Measurements from ENCODE around the gene RAPGEF4.

RAPGEF4 gene

DNA sequence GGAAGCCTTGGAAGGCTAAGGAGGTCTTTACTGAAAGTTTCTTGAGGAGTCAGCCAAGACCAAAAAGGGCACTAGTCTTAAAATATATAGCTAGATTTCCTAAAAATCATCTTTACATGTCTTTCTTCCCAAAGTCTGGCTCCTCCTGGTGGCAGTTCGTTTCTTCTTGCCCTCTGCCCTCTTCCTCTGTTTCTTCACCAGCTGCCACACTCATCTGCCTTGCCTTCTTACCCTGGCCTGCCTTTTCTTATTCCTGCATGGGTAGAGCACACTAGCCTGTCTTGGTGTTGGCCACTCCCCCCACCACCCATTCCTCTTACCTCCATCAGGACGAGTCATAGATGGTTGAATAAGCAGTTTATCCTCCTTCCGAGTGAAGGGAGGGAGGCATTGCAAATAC lies 129.8 kb downstream of the RAPGEF4 start:
- no peak for TF ChIP-seq CTCF (IDR thresholded peaks at IDR 0.05; ENCODE audit: borderline replicate concordance, control extremely low read depth, extremely low read depth, insufficient read depth, missing control alignments)
- DNase-seq (ENCODE audit: low spot score), result no peak
- in situ Hi-C loops (cut with MboI; ENCODE audit: low sequenced_read_pairs, unreplicated experiment), result no loop called here

DNA sequence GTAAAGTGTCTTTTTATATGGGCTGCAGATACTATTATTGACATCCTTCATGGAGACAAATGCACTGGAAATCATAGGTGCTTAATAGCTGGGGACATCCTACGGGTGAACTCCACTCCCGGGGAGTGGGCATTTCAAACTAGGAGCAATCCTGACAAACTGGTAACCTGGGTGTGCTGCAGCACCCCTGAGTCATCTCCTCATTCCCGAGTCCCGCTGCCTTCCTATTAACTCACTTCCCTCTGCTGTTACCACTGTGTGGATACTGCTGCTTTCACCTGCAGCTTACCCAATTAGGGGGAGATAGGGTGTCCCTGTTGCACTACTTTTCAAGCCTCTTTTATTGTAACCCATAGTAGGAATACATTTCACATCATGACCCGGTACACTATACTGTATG lies 134.2 kb downstream of the RAPGEF4 start:
- in situ Hi-C loops (cut with MboI; ENCODE audit: low sequenced_read_pairs, unreplicated experiment), result no loop called here
- TF ChIP-seq CTCF (IDR thresholded peaks at IDR 0.05; ENCODE audit: borderline replicate concordance, control extremely low read depth, extremely low read depth, insufficient read depth, missing control alignments), result no peak
- DNase-seq (ENCODE audit: low spot score), result no peak

GRCh38 chr2:172870396-172870795 lies 134.8 kb downstream of the RAPGEF4 start:
- TF ChIP-seq CTCF (IDR thresholded peaks at IDR 0.05; ENCODE audit: borderline replicate concordance, control extremely low read depth, extremely low read depth, insufficient read depth, missing control alignments), result no peak
- no peak for DNase-seq (ENCODE audit: low spot score)
- in situ Hi-C loops (cut with MboI; ENCODE audit: low sequenced_read_pairs, unreplicated experiment), result no loop called here

GRCh38 chr2:172877826-172878225 lies 142.2 kb downstream of the RAPGEF4 start:
- in situ Hi-C loops (cut with MboI; ENCODE audit: low sequenced_read_pairs, unreplicated experiment), result no loop called here
- DNase-seq (ENCODE audit: low spot score), result no peak

DNA sequence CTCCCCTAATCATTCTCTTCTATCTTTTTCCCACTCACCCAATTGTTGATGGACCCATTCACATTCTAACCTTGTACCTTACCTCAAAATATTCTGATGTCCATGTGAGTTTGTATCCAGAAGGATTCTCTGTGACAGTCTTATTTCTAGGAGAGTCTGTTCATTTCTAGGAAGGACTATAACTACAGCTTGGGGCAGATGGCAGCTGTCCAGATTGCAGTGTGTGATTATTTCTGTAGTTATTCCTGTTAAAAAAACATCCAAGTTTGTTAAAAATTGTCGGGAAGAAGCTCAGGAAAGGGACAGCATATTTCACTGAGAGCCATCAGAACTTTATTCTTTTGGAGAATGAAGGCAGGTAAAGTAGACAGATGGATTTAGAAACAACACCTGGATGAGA lies 142.6 kb downstream of the RAPGEF4 start:
- in situ Hi-C loops (cut with MboI; ENCODE audit: low sequenced_read_pairs, unreplicated experiment), result no loop called here
- no peak for TF ChIP-seq CTCF (IDR thresholded peaks at IDR 0.05; ENCODE audit: borderline replicate concordance, control extremely low read depth, extremely low read depth, insufficient read depth, missing control alignments)
- DNase-seq (ENCODE audit: low spot score), result no peak

More at GRCh38 chr2:172877826-172878225, 142.2 kb downstream of the RAPGEF4 start:
- TF ChIP-seq CTCF (IDR thresholded peaks at IDR 0.05; ENCODE audit: borderline replicate concordance, control extremely low read depth, extremely low read depth, insufficient read depth, missing control alignments), result no peak

DNA sequence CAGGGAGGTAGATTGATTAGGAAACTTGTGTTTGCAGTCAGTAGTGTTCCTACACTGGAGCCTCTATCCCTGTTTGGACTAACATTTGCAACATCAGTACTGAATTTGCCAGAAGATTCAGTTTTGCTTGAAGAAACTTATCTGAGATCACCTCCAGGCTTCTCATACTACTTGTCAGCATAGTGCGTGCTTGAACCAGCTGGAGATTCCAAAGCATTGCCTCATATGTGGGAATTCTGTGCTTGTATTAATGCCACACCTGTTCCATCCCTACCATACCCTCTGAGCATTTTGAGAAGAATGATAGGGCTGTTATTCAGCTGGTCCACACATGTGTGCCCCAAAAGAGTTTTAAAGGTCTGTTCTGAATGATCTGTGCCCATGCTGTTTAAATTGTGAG lies 148.7 kb downstream of the RAPGEF4 start:
- no peak for TF ChIP-seq CTCF (IDR thresholded peaks at IDR 0.05; ENCODE audit: borderline replicate concordance, control extremely low read depth, extremely low read depth, insufficient read depth, missing control alignments)
- in situ Hi-C loops (cut with MboI; ENCODE audit: low sequenced_read_pairs, unreplicated experiment), result no loop called here
- DNase-seq (ENCODE audit: low spot score), result no peak

DNA sequence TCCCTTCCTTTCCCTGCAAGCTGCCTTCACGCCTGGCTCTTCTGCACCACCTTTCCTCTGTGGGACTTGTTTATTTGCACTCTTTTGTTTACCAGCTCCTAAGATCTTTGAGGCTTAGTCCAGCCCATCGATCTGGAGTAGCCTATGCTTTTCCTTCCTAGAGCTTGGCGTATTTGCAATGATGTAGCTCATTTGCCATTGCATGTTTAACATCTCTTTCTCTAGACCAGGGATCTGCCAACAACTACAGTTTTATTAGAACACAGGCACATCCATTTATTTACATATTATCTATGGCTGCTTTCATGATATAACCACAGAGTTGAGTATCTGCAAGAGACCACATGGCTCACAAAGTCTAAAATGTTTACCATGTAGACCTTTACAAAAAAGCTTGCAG lies 150.4 kb downstream of the RAPGEF4 start:
- no peak for DNase-seq (ENCODE audit: low spot score)
- in situ Hi-C loops (cut with MboI; ENCODE audit: low sequenced_read_pairs, unreplicated experiment), result no loop called here
- TF ChIP-seq CTCF (IDR thresholded peaks at IDR 0.05; ENCODE audit: borderline replicate concordance, control extremely low read depth, extremely low read depth, insufficient read depth, missing control alignments), result no peak
